Anterior cingulate cortex (tissue), 58 donors: ENCODE results near the gene MAP4K1.
"Not testable (repeated sequence)": the region's sequence is repeated elsewhere in the genome, so short reads cannot be mapped to it uniquely, and the experiment has no call there.

Experiments used
- DNase-seq, 58 donors: peaks; one replicate each; lab custom pipeline; 2025; lab: John Stamatoyannopoulos, UW

Gene MAP4K1

GRCh38 chr19:38583219-38583984 is 34.4 kb downstream of the MAP4K1 start:
- DNase-seq = no peak

- DNase-seq = no peak
These were observed 37.7 kb downstream of the MAP4K1 start for GRCh38 chr19:38580080-38580479.

- DNase-seq = not testable (repeated sequence)
These were observed 38.4 kb downstream of the MAP4K1 start for GRCh38 chr19:38579304-38579703.

- no peak for DNase-seq
These were observed 39.9 kb downstream of the MAP4K1 start for GRCh38 chr19:38577826-38578225.

GRCh38 chr19:38571682-38572081 is 46.1 kb downstream of the MAP4K1 start:
- no peak for DNase-seq

- DNase-seq = no peak
These were observed 48.3 kb downstream of the MAP4K1 start for GRCh38 chr19:38569368-38569983.

- no peak for DNase-seq
These were observed 52.1 kb downstream of the MAP4K1 start for GRCh38 chr19:38565691-38566105.

- DNase-seq = no peak
These were observed 52.6 kb downstream of the MAP4K1 start for GRCh38 chr19:38564981-38565690.

GRCh38 chr19:38563475-38563874 is 54.3 kb downstream of the MAP4K1 start:
- DNase-seq = no peak

- DNase-seq = no peak
These were observed 55.7 kb downstream of the MAP4K1 start for GRCh38 chr19:38562096-38562495.

GRCh38 chr19:38561658-38562057 is 56.1 kb downstream of the MAP4K1 start:
- DNase-seq = no peak

GRCh38 chr19:38561053-38561606 is 56.6 kb downstream of the MAP4K1 start:
- DNase-seq = no peak

GRCh38 chr19:38559428-38560401 is 58.0 kb downstream of the MAP4K1 start:
- no peak for DNase-seq

GRCh38 chr19:38558933-38559332 is 58.8 kb downstream of the MAP4K1 start:
- DNase-seq = not testable (repeated sequence)

GRCh38 chr19:38557205-38557799 is 60.5 kb downstream of the MAP4K1 start:
- no peak for DNase-seq

GRCh38 chr19:38556521-38557174 is 61.1 kb downstream of the MAP4K1 start:
- no peak for DNase-seq

- no peak for DNase-seq
These were observed 62.6 kb downstream of the MAP4K1 start for GRCh38 chr19:38555200-38555599.

- no peak for DNase-seq
These were observed 63.0 kb downstream of the MAP4K1 start for GRCh38 chr19:38554676-38555141.

- DNase-seq = not testable (repeated sequence)
These were observed 64.5 kb downstream of the MAP4K1 start for GRCh38 chr19:38553239-38553638.
